Globus pallidus (tissue), 1 donor: ENCODE measurements around the gene MEG3.

ENCODE experiments used
- DNase-seq: peaks from one replicate; pipeline ENCODE4 v3.0.0-alpha.2; 2015; ENCODE audit warnings: low spot score

The MEG3 gene

GRCh38 chr14:100834082-100834793 is 8.3 kb downstream of the MEG3 start:
- DNase-seq: no peak

DNA sequence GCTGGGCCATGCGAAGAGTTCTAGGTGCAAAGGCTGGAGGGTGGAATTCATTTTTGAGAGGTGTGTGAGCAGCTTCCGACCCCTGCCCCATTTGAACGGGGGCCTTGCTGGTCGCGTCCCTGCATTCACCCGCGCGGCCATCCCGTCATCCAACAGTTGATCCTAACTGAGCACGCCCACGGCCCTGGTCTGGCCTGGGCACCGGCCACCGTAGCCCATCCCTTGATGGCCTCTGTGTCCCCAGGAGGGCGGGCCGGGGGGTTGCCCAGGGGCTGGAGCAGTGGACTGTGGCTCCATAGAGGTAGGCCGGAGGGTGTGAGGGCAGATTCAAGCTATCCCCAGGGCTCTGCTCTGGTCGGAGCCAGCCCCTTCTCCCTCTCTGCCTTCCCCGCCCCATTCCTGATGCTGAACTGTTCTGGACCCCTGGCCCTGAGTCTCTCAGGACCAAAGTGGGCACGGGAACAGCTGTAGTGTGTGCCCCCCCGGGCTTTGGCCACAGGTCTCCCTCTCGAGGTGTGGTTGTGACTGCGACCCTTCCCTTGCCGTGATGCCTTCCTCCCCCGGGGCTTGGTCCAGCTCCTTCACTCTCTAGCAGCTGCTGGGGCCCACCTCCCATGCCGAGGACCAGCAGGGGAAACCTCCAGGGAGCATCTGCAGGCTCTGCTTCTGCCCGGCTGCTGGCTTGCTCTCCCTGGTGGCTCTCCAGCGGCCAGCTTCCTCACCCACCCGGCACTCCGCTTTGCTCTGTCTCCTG is 9.1 kb downstream of the MEG3 start:
- no peak for DNase-seq

DNA sequence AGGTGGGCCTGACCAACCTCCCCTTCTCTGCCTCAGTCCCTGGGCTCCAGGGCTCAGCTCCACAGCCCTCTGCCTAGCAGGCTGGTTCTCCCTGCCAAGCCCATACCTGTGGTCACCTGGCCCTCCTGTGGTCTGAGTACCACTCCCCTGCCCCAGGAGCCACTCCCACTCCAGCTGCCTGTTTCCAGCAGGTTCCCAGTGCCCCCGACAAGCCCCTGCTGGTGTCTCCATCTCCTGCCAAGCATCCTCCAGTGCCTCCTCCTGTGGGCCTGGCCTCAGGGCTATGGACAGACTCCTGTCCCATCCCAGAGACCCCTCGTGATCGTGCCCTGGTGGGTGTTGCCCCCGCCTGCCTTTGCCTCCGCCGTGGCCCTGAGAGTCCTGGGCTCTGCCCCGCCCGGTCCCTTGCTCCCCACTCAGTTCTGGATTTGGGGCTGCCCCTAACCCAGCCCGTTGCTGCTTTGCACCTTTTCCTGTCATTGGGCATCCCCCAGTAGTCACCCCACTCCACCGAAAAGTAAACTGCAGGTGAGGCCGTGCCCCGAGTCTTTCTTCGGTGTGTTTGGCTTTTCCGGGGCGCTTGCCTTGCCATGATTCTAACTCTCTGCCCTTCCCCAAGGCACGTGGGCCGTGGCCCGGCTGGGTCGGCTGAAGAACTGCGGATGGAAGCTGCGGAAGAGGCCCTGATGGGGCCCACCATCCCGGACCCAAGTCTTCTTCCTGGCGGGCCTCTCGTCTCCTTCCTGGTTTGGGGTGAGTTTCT is 9.8 kb downstream of the MEG3 start:
- DNase-seq: no peak

DNA sequence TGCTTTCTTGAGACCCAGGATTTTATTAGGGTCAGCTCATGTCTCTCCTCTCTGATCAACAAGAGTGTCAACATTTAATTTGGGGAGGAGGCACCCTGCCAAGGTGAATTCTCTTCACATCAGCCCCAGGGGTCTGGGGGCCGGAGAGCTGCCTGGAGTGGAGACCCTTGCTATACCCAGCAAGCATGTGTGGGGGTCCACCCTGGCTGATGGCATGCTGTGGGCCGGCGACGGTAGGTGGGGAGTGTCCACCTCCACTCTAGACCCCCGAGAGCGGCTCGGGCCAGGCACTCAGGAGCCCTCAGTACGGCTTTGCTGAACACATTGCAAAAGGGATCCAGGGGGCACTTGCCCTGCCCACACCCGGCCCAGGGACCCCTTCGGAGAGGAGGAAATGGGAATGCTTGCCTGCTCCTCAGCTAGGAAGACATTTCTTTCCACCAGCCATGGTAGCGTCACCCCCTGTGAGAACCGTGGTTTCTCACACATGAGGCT is 10.4 kb downstream of the MEG3 start:
- no peak for DNase-seq

- DNase-seq: no peak
These were observed 11.3 kb downstream of the MEG3 start for GRCh38 chr14:100836941-100837804.

- no peak for DNase-seq
These were observed 12.0 kb downstream of the MEG3 start for GRCh38 chr14:100837805-100838350.

DNA sequence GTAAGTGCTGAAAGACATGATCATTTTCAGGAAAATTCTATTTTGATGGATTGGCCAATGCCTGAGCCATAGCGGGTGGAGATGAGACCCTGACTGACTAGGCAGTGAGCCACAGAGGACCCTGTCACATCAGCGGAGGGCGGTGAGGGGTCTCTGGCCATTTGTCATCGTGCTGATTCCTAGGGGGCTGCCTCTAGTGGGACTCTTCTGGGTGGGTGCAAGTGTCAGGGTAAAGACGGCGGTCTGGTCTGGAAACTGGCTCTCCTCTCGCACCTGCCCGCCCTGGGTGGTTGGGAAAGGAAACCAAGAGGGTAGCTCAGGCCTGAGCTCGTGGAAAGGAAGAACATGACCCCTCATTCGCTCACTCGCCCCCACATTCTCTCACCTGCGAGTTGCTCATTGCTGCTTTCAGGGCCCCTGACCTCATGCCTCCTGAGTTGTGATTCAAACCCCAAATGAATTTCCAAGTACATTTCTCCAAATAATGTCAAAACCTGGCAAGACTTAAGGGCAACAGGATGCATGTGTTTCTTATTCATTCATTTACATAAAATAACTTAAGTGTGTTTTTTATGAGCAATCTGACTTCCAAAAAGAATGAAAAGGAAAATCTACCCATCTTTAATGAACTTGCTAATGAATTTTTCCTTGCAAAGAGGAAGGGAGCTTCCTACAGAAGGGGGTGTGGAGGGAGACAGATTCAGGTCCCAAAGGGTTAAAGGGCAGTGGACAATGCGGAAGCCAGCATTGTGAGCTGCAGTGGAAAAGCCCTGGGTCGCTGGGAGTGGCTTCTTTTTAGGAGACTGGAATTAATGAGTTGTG is 12.8 kb downstream of the MEG3 start:
- DNase-seq: no peak

- DNase-seq: no peak
These were observed 13.3 kb downstream of the MEG3 start for GRCh38 chr14:100839315-100839585.

DNA sequence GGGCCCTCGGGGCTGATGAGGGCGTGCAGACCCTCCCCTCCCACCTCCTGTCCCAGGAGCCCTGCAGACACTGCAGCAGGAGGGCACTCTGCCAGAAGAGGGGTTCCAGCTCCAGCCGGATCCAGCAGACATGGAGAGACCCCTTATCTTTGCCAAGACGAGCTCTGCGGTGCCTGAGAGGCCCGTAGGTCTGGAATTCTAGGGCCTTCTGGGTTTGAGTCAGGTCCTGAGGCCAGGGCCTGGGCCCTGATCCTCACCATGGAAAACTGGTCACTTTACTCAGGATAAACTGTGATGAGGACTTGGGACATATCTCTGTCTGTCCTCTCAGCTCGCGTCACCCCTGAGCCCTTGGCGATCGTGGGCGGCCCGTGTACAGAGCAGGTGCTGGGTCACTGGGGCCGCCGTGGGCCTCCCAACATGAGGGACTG is 13.8 kb downstream of the MEG3 start:
- DNase-seq: no peak

DNA sequence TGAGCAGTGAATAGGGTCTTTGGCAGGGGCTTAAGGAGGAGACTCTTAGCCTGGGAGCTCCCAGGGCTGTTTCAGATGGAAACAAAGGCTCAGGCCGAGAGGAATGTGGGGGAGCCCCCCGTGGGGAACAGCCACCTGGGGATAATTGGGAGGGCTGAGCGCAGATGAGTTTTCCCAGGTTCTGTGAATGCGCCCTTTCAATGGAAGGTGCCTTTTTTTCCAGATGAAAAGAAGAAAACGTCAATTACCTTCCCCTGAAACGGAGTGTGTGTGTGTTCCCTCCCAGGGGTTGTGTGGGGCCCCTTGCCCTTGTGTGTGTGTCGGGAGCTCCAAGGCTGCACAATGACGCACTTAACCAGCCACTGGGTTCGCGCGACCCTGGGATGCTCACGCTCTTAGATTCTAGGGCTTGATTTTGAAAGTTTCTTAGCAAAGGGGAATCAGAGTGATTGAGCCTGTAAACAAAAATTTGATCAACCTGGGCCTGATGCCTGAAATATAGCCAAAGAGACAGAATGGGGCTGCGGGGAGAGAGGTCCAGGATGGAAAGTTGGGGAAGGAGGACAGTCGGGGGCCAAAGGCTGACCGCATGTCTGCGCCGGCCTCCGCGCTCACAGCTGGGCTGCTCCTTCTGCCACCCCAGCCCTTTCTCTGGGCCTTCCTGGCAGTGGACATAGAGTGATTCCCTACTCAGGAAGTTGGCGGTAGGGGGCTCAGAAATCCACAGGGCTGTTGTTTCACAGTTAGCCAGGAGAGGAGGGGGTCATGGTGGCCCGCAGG is 14.6 kb downstream of the MEG3 start:
- no peak for DNase-seq

DNA sequence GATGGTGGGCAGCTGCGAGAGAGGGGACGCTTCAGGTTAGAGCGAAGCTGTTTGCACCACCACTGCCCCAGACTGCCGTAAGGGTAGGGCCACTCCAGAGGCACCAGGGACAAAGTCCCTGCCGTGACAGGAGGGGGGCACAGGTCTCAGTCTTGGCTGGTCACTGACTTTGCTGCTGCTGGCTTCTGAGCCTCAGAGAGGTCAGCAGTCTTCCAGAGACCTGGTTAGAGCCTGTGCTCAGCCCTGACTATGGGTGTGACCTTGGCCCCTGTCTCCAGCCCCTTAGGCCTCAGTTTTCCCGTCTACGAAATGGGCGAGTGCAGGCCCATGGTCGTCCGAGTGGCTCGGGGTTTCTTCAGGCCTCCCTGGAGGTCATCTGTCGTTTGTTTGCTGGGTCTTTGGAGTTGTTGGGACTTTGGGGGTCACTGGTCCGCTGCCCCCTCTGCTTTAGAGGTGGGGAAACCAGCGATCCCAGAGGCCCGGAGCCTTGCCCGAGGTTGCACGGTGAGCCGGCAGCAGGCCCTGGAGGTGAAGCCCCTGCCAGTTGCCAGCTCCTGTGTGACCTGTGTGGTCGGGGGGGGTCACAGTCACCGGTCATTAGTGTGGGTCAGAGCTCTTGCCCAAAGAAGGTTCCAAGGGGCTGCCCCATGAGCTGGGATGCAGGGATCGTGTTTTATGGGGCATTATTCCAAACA is 15.3 kb downstream of the MEG3 start:
- no peak for DNase-seq

- DNase-seq: no peak
These were observed 16.0 kb downstream of the MEG3 start for GRCh38 chr14:100841761-100842403.

GRCh38 chr14:100842799-100843198 is 16.9 kb downstream of the MEG3 start:
- no peak for DNase-seq

DNA sequence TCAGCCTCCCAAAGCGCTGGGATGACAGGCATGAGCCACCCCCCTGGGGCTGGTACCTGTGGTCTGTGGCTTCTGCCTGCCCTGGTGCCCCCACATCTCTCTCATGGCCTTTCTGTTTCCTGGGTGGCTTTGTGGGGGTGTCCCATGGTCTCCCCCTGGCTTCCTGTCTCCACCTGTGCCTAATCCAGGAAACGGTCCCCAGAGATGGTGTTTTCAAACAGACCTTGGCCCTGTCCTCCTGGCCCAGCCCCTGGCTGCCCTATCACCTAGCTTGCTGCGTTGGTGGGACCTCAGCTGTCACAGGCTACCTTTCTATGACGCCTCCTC is 18.1 kb downstream of the MEG3 start:
- DNase-seq: no peak

- no peak for DNase-seq
These were observed 18.5 kb downstream of the MEG3 start for GRCh38 chr14:100844421-100844820.

- no peak for DNase-seq
These were observed 18.9 kb downstream of the MEG3 start for GRCh38 chr14:100844846-100845245.

DNA sequence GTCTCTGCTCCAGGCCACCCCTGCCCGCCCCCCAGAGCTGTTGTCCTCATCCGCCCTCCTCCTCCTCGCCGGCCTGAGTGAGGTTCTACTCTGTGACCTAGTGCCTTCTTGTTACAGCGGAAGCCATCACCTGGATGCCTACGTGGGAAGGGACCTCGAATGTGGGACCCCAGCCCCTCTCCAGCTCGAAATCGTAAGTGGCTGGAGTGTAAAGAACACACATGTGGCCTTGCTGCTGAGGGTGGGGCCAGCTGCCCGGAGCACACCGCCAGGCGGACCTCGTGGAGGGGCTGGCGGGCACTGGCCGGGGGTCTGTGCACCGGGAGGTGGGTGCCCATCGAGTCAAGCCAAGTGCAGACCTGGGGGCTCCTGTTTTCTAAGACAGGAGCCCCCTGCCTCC is 19.4 kb downstream of the MEG3 start:
- no peak for DNase-seq

GRCh38 chr14:100846309-100846859 is 20.5 kb downstream of the MEG3 start:
- DNase-seq: no peak
